HG03460 (cell line): ENCODE data around the gene WNT9A.

Source experiments
- ATAC-seq: cut with Tn5 transposase; IDR thresholded peaks from one replicate; pipeline ENCODE4 v1.9.1; 2021; ENCODE audit not compliant: unreplicated experiment

Gene WNT9A

DNA sequence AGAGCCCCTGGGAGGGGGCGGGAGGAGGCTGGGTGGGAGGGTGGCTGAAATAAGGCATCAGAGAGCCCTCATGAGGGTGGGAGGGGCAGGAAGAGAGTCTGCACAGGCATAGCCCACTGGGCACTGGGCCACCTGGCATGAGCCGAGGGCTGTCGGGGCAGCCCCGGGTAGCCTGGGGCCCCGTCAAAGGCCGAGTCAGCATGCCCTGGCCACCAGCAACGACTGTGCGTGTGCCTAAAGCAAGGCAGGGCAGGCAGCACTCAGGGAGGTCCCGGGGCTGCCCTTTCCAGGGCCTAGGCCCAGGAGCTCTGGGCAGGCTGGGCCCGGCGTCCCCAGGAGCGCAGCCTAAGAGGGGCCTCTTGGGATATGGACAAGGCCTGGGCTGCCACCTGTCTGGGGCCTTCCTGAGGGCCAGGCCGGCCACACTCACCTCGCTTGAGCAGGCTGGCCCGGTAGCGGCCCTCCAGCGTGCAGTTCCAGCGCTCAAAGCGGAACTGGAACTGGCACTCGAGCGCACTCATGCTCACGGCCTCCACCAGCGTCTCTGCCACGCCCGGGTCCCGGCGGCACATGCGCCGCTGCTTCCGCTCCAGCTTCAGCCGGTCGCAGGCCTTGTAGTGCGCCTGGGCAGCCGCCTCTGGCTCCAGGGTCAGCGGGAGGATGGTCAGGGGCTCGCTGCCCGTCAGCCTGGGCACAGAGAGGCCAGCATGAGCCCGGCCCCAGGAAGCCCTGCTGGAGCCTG lies 22.7 kb downstream of the WNT9A start:
- ATAC-seq: no peak

DNA sequence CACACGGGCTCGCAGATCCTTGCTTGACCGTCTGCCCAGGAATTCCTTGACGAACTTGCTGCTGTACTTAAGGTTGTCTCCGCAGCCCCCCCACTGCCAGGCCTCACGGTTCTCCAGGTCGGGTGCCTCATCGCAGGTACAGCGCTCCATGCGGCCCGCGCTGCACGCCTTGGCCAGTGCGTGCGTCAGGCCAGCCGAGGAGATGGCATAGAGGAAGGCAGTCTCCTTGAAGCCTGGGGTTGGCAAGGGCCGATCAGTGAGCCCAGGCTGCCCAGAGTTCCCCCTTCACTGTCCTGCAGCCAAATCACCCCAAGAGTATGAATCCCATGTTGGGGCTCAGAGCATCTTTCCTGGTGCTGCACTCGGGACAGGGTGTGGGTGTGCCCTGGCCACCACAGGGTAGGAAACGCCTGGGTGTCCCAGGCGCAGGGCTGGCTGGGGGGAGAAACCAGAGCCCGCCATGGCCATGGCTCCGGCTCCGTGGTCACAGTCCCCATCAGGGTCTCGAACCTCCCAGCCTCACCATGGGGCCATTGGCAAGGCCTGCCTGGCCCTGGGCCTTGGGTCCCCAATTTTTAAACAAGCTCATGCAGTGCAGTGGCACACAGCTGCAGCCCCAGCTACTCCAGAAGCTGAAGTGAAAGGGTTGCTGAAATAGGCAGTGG lies 23.4 kb downstream of the WNT9A start:
- no peak for ATAC-seq

DNA sequence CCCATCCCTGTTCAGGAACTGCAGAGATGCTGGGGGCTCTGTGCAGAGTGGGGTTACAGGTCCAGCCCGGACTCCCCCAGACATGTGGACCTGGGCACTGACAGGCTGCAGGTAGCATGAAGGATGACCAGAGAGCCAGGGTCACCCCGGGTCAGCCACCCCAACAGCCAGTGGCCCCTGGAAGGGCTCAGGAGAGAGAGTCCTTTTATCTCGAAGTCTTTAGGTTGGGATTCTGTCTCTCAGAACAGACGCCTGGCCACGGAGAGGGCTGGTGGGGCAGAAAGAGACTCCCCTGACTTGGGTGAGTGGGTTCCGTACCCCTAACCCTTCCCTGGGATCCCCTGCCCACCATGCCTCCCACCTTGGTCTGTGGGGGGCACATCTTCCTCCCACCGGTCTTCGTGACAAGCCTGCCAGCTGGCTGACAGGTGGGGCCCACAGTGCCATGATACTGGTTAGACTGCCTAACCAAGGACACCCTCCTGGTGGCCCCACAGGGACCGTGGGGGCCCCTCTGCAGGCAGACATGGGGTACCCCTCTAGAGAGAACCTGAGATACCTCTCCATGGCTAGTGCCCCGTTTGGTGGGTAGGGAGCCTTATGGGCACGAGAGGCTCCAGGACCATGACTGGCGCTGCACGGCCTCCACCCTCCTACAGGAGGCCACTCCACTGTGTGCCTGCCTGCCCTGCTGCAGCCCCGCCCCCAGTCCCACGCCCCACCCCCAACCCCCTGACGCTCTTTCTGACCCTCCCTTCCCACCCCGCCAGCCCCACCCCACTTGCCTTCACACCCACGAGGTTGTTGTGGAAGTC lies 24.2 kb downstream of the WNT9A start:
- no peak for ATAC-seq

DNA sequence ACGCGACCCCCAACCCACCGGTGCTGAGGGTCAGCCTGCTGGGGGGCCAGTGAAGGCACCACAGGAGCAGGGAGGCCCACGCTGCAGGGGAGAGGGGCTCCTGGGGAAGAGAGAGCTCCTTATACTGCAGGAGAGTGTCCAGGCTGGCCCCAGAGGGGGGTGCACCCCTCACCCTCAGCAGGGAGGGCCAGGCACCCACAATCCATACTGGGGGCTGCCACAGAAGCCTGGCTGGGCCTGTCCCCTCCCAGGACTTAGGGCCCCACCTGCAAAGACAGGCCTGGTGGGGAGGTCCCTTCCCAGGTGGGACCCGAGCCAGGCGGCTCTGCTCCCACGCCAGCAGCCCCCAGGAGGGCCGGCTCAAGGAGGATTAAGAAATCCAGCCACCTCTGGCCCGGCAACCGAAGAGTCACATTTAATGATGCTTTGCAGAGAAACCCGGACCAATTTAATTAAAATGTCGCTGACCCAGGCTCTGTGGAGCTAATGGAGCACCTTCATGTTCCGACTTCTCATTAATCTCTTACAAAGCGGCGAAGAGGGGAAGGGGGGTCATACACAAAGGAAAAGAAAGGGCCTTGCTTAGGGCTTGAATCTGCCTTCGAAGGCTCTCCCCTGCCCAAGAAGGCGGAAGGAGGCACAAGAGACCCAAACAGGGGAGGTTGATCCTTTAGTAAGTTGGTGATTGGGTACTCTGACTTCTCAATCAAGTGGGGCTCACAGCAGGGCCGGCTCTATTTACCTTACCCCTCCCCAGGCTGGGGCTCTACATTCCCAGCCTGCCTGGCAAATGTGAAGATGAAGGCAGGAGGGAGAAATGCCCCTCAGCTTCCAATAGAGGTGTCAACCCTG lies 25.0 kb downstream of the WNT9A start:
- no peak for ATAC-seq

DNA sequence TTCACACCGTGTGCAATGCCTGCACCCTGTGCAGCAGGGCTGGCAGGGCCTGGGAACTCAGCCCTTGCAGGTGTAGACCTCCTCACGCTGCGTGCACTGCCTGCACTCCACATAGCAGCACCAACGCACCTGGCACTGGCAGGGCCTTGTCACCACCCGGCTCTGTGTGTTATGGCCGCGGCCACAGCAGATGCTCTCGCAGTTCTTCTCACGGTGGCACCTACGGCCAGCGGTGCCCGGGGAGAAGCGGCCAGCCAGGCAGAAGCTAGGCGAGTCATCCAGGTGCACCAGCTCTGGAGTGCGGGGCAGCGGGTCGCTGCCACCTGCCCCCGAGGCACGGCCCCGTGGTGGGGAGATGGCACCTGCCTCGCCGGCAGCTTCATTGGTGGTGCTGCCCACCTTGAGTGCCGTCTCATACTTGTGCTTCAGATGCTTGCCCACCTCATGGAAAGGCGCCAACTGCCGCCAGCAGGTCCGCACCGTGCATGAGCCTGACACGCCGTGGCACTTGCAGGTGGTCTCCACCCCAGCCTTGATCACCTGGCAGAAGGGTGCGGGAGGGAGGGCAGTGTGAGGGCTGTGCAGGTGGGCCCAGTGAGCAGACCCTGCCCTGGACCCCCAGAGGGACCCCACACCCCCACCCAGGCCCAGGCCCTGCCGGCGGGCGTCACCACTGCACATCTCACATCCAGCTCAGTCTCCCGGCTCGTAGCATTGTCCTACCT lies 26.1 kb downstream of the WNT9A start:
- ATAC-seq: no peak

DNA sequence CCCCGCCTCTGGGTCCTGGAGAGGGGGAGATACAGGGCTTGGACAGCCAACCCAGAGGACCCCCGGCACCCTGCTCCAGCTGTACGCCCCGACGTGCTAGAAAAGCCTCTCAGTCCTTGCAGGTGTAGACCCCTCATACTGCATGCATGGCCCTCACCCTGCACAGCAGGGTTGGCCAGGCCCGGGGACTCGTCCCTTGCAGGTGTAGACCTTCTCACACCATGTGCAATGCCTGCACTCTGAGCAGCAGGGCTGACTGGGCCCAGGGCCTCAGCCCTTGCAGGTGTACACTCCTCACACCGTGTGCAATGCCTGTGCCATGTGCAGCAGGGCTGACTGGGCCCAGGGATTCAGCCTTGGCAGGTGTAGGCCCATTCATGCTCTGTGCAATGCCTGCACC lies 26.8 kb downstream of the WNT9A start:
- no peak for ATAC-seq

DNA sequence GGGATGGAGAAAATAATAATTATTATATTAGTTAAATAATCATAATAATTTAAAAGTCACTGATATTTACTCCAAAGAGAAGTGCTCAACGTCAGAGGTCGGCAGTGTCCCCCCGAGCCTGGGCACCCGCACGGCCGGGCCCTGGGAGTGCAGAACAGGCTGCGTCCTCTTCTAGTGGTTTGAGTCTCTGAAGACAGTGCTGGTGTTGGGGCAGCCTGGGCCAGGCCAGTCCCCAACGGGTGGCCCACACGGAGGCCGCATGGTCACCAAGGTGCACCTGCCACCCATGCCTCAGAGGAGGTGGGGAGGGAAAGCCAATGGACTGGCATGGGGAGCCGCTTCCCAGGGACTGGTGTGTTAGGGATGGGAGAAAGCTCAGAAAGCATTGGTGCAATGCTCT lies 27.3 kb downstream of the WNT9A start:
- ATAC-seq: no peak

DNA sequence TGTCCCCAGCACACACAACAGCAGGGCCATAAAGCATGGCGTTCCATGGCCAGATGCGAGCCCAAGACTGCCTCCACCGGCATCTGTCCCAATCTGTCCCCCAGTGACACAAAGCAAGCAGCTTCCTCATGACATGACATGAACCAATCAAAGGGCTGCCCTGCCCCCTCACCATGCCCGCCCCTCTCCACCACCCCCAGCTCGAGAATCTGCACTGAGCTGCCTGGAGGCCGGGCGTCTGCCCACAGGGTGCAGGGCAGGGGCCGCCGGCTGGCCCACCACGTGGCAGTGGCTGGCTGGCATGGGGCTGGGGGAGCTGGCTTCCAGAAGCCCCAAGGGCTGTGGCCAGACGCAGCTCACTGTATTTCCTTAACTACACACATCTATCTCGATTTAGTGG lies 27.8 kb downstream of the WNT9A start:
- ATAC-seq: no peak

DNA sequence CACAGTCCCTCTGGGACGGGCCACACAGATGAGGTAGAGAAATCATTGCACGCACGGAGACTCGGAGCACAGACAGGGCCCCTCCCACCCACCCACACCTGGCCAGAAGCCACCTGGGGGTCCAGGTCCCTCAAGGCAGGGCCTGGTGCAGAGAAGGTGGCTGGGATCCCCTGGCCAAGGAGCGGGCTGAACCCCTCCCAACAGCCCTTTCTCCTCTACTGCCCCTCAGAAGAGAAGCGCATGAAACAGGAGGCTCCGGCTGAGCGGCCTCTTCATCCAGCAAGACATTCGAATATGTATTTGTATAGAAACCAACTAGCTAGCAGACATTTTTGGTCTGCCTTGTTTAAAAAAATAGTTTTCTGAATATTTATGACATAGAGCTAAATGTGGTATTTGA lies 29.0 kb downstream of the WNT9A start:
- no peak for ATAC-seq

DNA sequence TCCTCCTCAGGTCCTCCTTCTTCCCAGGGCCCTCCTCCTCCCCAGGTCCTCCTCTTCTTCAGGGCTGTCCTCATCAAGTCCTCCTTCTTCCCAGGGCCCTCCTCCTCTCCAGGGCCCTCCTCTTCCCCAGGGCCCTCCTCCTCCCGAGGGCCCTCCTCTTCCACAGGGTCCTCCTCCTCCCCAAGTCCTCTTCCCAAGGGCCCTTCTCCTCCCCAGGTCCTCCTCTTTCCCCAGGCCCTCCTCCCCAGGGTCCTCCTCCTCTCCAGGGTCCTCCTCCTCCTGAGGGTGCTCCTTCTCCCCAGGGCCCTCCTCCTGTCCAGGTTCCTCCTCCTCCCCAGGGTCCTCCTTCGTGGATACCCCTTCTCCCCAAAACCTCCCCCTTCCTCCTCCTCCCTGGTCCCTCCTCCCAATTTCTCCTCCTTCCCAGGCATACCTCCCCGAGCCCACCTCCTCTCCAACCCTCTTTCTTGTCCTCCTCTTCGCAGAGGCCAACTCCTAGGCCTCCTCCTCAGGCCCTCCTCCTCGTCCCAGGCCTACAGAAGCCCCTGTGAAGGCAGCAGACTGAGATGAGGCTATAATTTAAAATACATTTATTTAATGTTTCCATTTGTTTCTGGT lies 29.5 kb downstream of the WNT9A start:
- no peak for ATAC-seq

DNA sequence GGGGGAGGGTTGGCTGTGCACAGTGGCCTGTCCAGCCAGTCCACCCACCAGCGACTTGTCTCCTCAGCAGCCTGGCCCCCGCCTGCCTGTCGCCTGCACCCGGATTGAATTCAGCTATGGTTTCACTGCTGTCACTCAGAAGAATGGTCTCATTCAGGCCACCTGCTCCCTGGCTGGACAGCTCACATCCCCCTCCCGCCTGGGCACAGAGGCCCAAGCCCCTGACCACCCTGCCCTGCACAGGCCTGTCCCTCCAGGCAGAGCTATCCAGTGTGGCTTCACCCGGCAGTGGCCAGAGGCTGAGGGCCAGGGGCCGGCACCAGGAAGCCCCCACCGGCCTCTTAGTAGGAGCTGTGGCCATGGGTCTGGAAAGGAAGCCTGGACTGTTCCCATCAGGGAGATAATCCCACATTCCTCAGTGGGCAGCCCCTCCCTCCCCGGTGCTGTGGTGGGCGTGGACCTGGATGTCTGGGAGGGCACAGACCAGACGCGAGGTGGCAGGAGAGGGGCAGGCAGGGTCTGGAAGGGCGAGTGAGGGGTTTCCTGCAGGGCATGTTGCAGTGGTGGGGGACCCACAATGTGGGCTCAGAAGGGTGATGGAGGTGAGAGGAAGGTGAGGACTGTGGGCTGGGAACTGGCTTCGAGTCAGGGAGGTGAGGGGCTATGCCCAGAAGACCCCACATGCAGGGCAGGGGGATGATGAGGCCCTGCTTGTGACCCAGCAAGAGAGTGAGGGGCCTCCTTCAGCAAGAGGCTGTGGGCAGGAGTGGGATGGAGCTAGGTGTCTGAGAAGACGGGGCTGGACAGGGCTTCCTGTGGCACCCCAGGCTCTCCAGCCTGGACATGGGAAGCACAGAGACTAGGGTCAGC lies 30.4 kb downstream of the WNT9A start:
- ATAC-seq: no peak

DNA sequence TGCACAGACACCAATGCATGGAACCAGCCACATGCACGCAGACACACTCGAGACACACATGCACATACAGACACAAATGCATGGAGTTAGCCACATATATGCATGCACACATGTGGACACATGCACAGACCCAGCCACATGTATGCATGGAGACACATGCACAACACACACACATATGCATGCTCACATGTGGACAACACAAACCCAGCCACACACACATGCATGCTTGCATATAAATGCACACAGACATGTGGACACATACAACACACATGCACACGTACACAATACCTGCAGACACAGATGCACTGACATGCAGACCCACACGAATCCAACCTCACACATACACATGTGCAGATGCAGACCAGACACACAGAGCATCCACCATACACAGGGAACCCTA lies 31.1 kb downstream of the WNT9A start:
- ATAC-seq: no peak

DNA sequence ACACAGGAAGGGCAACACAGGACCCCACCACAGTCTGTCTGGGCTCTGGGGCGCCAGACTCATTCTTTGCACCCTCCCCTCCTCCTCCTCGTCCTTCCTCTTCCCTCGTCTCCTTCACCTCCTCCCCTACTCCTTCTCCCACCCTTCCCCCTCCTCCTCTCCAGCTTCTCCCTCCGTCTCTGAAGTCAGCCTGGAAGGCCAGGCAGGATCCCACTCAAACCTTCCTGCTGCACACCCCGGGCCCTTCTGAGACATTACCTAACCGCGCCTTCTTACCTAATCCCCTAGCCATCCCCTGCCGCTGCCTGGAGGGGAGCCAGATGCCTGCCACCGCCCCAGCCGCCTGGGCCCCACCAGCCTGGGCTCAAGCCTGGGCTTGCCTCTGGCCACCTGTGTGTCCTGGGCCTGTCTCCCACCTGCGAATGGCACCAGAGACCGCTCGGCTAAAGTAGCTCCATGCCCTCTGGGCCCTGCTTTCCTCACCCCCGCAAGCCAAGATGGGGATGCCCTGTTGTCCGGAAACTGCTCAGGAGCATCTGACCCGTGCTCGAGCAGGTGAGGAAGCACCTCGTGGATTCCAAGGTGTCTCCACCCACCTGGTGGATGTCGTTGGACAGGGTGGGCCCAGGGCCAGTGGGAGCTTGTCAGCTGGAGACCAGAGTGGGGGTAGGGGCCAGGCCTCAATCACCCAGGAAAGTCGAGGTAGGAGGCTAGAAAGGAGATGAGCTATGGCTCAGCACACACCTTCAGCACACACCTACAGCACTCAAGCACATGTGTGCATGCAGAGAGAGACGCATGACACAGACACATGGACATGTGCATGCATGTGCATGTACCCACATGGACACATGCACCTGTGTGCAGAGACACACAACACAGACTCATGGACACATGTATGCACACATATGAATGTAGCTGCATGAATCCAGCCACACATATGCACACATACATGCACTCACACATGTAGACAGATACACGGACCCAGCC lies 31.9 kb downstream of the WNT9A start:
- no peak for ATAC-seq

DNA sequence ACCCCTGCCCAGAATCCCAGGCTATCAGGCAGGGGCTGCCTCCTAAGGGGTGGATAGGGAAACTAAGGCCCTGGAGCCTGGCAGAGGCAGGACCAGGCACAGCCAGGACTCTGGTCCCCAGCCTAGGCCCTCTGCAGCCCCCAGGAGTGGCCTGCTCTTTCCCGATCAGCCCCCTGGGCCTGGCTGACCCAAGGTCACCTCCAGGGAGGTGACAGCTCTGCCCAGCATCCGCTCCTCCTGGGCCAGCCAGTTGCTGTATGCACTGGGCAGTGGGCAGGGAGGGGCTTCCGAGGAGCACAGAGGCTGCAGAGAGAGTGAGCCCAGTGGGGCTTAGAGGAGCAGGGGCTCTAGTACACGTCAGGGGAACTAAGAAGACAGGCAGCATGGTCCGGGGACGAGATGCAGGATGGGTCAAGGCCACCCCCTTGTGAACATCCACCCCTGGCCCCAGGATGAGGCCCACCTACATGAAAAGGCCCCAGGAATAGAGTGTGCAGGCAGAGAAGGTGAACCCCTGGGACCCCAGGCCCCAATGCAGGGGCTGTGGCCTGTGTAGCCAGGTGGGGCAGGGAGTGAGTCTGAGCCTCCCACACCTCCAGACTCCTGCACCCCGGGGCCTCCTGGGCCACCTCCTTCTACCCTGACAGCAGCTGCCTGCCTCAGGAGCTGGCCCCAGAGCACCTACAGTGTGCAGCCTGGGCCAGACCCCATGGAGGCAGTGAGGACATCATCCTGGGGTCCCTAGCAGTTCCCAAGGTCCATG lies 32.8 kb downstream of the WNT9A start:
- ATAC-seq: no peak

DNA sequence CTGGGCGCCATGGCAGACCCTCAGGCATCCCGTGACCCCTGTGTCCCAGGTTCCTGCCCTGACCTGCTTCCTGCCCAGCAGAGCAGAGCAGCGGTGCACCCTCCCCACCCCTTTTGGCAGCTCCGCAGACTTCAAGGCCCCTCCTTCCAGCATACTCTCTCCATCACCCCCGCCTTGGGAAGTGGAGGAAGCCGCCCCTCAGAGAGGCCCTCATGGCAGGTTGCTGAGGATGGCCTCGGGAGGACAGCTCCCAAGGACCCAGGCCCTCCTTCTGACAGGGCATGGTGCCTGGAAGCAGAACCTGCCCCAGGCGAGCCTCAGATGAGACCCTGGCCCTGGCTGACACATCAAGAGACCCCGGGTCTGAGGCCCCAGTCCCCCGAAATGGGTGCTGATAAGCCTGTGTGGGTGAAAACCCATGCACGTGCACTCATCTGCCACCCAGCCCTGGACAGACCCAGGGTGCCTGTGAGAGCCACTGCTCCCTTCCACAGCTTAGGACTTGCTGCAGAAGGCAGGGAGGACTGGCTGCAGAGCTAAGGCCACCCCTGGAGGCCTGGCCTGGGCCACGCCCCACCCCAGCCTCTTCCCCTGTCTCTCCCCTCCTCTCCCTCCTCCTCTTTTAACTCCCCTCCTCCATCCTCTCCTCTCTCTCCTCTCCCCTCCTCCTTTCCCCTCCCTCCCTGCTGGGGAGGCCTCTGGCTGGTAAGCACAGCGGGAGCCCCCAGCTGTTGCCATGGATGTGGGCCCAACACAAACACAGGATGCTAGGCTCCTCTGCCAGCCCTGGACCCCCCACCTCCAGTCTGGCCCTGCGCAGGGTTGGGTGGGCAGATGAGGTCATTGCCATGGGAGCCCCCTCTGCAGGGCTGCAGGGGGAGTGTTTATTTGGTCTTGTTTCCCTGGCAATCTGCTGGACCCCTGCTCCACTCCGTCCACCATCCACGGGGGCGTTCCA lies 33.7 kb downstream of the WNT9A start:
- ATAC-seq: no peak

DNA sequence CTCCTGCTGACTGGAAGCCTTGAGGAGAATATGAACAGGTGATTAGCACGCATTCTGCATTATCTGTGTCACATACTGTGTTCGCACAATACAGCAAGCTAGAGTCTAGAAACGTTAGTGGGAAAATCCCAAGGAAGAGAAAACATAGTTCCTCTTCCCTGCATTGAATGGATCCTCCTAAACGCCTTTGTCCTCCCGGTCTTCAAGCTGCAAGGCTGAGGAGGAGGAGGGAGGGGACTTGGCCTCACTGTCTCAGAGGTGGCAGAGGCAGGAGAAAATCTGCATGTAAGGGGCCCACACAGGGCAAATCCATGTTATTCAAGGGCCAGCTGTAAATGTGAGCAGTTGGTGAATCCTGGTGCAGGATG lies 34.4 kb downstream of the WNT9A start:
- no peak for ATAC-seq
